NT2/D1 (cell line): ENCODE results near the gene UNC5B.

Source experiments
- SUZ12 ChIP-seq: IDR thresholded peaks from 2 replicates; pipeline ENCODE4 v1.6.1; 2011; ENCODE audit not compliant: insufficient read length, insufficient read depth; ENCODE audit errors: extremely low read depth
- YY1 ChIP-seq: IDR thresholded peaks from 2 replicates; pipeline ENCODE4 v1.6.1; 2011; ENCODE audit not compliant: insufficient read length, insufficient read depth
- ZNF274 ChIP-seq: IDR thresholded peaks from 2 replicates; pipeline ENCODE4 v1.6.1; 2011; ENCODE audit warnings: mild to moderate bottlenecking, low read depth, low read length

GRCh38 chr10:71281646-71282322, 69.4 kb downstream of the UNC5B start:
- no peak for TF ChIP-seq ZNF274
- TF ChIP-seq YY1, result no peak
- no peak for TF ChIP-seq SUZ12
